D341Med (cell line): ENCODE data around the gene TUBA1C.
"Not testable (repeated sequence)": the region's sequence is repeated elsewhere in the genome, so short reads cannot be mapped to it uniquely, and the experiment has no call there.

ENCODE experiments used
- DNase-seq: peaks from one replicate; pipeline ENCODE4 v3.0.0; 2012; ENCODE audit warnings: low spot score

Gene TUBA1C

GRCh38 chr12:49264873-49265792, at the start of gene TUBA1C:
Gene TUBA1C (plus strand): TSS chr12:49265082. CDS start chr12:49265182, 100 bp downstream.
- peak; percentile 98 for DNase-seq

GRCh38 chr12:49219417-49220026, 45.4 kb upstream of the TUBA1C start:
- DNase-seq: no peak

- no peak for DNase-seq
These were observed 43.9 kb upstream of the TUBA1C start for GRCh38 chr12:49220972-49221371.

- DNase-seq: no peak
These were observed 41.8 kb upstream of the TUBA1C start for GRCh38 chr12:49223122-49223521.

- no peak for DNase-seq
These were observed 41.1 kb upstream of the TUBA1C start for GRCh38 chr12:49223590-49224369.

GRCh38 chr12:49225576-49226166, 39.2 kb upstream of the TUBA1C start:
- DNase-seq: no peak

- DNase-seq: no peak
These were observed 37.2 kb upstream of the TUBA1C start for GRCh38 chr12:49227713-49228112.

- no peak for DNase-seq
These were observed 36.2 kb upstream of the TUBA1C start for GRCh38 chr12:49228653-49229052.

- DNase-seq: no peak
These were observed 34.6 kb upstream of the TUBA1C start for GRCh38 chr12:49230176-49230804.

- no peak for DNase-seq
These were observed 34.1 kb upstream of the TUBA1C start for GRCh38 chr12:49230805-49231194.

GRCh38 chr12:49231878-49232655, 32.8 kb upstream of the TUBA1C start:
- DNase-seq: peak; percentile 52

GRCh38 chr12:49232940-49233841, 31.7 kb upstream of the TUBA1C start:
- DNase-seq: peak; percentile 82

- no peak for DNase-seq
These were observed 30.9 kb upstream of the TUBA1C start for GRCh38 chr12:49233842-49234526.

- DNase-seq: no peak
These were observed 28.5 kb upstream of the TUBA1C start for GRCh38 chr12:49236423-49236822.

- no peak for DNase-seq
These were observed 21.3 kb upstream of the TUBA1C start for GRCh38 chr12:49243631-49244030.

GRCh38 chr12:49244176-49244575, 20.7 kb upstream of the TUBA1C start:
- DNase-seq: no peak

- DNase-seq: no peak
These were observed 13.5 kb upstream of the TUBA1C start for GRCh38 chr12:49251357-49251756.

GRCh38 chr12:49253033-49253623, 11.8 kb upstream of the TUBA1C start:
- DNase-seq: no peak

- DNase-seq: not testable (repeated sequence)
These were observed 9.4 kb upstream of the TUBA1C start for GRCh38 chr12:49255456-49255855.
